NK-92 treated with Interleukin-12 subunit alpha and Interleukin-12 subunit beta, amount 100 ng/mL, for 24 hours (cell line): ENCODE results near the gene SNRPD3.
A peak's percentile ranks its signal among the peaks of the same experiment; 100 is the strongest.
"Not testable (repeated sequence)": the region's sequence is repeated elsewhere in the genome, so short reads cannot be mapped to it uniquely, and the experiment has no call there.

Experiments
- DNase-seq: peaks from one replicate; lab custom pipeline; 2025; lab: John Stamatoyannopoulos, UW

SNRPD3 gene

DNA sequence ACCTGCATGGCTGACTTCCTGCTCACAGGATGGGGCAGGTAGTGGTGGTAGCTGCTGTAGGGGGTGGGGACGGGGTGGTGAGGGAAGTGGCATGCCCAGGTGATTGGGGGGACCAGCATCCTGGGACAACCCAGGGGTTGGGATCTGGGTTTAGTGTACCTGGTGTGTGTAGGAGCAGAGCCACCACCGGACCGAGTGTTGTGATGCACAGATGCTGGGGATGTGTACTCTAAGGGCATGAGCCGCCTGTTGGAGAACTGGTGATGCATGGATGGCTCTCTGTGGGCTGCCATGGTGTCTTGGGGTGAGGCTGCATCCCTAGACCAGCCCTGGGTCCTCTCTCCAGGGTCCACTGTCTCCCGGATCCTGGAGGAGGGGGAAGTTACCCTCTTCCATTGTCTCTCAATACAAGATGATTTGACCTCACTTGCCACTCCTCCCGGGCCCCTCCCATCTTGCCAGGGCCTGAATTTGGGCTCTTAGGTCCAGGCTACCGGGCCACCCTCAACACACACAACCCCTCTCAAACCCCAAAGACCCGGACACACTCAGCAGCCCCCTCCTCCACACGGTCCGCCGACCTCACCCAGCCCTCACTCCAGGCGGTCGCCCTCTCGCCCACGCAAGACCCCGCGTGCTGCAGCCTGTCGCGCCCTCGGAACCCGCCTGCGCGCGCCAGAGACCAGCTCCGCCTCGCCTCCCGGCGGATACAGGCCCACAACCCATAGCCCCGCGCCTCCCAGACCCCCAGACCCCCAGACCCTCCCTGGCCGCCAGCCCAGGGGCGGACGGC is 36.5 kb downstream of the SNRPD3 start:
- no peak for DNase-seq

DNA sequence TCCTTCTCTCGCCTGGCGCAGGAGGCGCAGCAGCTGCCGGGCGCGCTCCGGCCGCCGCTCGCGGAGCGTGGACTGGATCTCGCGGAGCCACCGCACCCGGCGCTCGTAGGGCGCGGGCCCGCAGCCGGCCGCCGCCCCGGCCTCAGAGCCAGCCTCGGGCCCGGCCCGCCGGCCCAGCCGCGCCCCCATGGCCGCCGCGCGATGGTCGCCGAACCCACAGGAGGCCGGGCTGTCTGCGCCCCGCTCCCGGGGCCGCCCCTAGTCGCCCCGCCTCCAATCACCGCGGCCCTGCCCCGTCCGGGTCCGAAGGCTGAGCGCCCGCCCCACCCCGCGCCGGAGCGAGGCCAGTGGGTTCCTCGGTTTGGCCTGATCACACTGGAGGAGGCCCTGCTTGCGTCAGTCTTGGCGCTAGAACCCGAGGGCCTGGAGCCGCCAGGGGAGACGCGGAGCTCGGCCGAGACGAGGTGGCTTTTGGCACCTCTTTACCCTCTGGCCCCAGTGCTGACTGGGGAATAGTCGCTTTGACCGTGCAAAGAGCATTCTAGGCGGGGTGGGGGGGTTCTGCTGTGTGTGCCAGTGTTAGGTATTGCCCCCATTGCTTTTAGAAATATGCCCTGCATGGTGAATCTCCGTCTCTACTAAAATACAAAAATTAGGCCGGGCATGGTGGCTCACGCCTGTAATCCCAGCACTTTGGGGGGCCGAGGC is 37.2 kb downstream of the SNRPD3 start, which contains the start of gene LRRC75B:
LRRC75B (minus strand) TSS at position 223 of the 708 bp plus-strand sequence; CDS start at position 189, 34 bp downstream.
- no peak for DNase-seq

DNA sequence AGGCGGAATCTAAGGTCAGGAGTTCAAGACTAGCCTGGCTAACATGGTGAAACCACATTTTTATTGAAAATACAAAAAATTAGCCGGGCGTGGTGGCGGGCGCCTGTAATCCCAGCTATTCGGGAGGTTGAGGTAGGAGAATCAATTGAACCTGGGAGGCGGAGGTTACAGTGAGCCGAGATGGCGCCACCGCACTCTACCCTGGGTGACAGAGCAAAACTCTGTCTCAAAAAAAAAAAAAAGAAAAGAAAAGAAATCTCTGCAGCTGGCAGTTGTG is 37.7 kb downstream of the SNRPD3 start:
- DNase-seq = not testable (repeated sequence)

- no peak for DNase-seq
These were observed 38.2 kb downstream of the SNRPD3 start for GRCh38 chr22:24593836-24594568.

DNA sequence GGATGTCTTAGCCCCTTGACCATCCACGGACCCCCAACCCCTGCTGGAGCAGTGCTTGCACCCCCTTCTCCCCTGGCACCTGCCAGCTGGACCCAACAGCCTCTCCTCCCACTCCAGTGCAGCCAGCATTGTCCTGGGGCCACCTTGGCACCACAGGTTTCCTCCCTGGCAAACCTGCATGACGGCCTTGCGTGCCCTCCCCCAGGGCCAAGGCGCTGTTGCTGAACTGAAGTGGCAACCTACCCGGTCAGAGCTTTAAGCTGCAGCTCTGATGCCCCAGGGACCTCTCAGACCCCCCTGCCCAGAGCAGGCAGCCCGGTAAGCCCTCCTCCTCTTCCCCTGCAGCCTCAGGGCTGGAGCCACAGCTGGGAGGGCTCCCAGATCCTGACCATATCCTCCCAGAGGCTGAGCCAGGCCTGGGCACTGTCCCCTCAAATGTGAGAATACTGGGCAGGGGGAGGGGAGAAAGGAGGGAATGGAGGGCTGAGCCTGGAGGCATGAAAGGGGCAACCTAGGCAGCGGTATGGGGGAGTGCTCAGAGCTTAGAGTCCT is 38.8 kb downstream of the SNRPD3 start:
- no peak for DNase-seq

GRCh38 chr22:24595228-24595627 is 39.4 kb downstream of the SNRPD3 start:
- no peak for DNase-seq

- DNase-seq = no peak
These were observed 40.1 kb downstream of the SNRPD3 start for GRCh38 chr22:24595863-24596262.

GRCh38 chr22:24597076-24597475 is 41.3 kb downstream of the SNRPD3 start:
- DNase-seq = not testable (repeated sequence)

DNA sequence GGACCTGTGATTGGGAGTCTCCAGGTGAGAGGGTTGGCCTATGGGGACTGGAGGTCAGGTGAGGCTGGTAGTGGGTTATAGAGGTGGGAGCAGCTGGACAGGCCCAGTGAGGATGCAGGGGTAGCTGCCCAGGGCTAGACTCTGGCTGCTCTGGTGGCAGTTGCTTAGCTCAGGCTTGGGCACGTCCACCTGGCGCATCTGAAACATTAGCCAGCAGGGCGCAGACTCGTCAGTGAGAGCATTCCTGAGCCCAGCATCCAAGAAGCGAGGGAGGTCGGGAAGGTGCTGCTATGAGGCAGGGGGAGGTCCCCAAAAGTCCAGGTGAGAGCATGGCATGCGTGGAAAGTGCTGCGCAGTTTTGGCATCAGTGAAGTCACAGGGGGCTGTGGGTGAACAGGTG is 43.7 kb downstream of the SNRPD3 start:
- no peak for DNase-seq

GRCh38 chr22:24599958-24600715 is 44.3 kb downstream of the SNRPD3 start:
- DNase-seq = not testable (repeated sequence)

DNA sequence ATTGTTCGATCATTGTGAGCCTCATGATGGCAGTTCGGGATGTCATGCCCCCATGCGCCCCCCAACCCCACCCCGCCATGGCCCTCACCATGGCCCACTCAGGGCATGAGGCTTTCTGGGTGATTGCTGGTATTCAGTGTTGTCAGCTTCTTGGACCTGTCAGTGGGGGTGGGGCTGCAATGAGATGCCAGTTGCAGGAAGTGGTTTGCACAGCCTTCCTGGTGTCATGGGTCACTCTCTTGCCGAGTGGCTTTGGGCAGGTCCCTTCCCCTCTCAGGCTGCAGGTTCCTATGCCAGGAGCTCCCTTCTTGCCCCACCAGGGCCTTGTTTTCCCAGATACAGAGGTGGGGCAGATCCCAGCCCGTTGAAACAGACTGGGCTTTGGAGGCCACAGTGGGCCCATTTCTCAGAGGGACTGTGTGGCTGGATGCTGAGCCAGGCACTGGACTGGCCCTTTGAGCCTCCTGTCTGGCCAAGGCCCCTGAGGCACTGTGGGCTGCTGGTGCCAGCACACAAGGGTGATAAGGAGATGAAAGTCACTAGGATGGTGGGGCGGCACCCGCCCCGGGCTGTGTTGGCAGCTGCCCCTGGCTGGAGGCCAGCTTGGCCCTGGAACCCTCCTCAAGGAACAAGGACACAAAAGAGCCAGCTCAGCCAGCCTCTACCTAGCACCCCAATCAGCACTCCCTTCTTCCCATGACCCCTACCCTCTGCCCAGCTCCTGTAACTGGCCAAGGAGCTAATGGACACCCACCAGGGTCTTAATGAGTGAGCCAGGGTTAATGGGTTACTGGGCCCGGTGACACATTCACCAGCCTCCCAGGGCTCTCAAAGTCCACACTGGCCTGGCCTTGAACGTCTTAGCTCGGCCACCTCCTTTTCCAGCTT is 45.7 kb downstream of the SNRPD3 start:
- peak; percentile 32 for DNase-seq

DNA sequence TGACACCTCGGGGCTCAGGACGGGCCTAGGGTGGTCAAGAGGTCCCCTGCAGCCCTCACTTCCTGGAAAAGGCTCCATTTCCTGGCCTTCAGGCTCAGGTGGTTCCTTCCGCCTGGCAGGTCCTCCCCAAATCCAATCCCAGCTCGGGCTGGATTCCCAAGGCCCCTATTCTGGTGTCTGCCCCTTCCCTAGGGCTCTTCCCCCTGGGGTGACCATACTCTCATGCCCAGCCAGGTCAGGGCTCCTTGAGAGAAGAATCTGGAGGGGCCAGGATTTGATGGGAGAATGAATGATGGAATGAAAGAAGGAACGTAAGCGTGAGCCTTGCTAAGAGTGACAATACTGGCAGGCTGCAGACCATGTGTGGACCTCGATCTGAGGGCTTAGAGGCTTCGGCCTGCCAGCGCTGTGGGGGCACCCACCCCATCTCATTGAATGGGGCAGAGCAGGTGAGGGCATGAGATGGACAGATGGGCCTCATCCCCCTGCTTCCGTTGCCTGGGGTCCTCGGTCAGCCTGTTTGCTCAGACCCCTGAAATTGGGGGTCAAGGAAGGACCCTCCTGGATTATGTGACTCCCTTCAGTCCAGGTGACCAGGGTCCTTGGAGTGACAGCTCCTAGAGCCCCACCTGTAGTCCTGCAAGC is 46.4 kb downstream of the SNRPD3 start:
- not testable (repeated sequence) for DNase-seq

- not testable (repeated sequence) for DNase-seq
These were observed 47.3 kb downstream of the SNRPD3 start, which contains the start of gene GGT1 for GRCh38 chr22:24602847-24603769. Gene GGT1, plus strand, starts transcription at chr22:24603193. Its CDS starts 7,889 bp downstream, at chr22:24611082.

- not testable (repeated sequence) for DNase-seq
These were observed 48.2 kb downstream of the SNRPD3 start for GRCh38 chr22:24603770-24604629.

DNA sequence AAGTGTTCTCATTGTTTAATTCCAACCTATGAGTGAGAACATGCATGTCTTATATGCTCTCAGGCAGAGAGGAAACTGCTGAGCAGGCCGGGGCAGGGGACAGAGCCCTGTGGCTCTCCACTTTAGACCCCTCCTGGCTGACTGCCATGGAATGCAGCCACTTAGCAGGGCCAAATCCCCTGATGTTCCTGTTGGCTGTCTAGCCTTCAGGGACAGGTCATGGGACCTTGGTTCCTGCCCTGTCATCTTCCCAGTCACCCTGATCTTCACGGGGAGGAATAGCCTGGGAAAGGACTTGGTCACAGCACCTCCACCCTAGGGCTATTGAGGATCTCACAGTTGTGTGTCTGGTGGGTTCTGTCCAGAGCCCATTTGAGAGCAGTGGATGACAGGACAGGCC is 50.5 kb downstream of the SNRPD3 start:
- DNase-seq = not testable (repeated sequence)

- DNase-seq = not testable (repeated sequence)
These were observed 51.7 kb downstream of the SNRPD3 start for GRCh38 chr22:24607429-24607983.

GRCh38 chr22:24608327-24608726 is 52.5 kb downstream of the SNRPD3 start:
- DNase-seq = not testable (repeated sequence)

DNA sequence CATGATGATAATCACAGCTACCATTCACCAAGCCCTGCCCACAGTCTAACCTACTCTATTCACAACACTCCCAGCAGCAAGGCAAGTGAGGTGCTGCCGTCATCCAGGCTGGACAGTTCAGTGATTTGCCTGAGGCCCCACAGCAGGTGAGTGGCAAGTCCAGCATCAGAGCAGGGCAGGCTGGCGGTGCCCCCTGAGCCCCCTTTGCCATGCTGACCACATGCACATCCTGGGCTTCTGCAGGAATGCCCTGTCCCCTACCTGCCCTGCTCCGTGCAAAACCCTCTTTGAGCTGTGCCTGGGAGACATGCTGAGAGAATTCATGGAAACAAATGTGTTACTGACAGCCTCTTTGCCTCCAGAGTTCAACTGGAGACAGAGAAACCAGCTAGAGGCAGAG is 54.1 kb downstream of the SNRPD3 start:
- DNase-seq = not testable (repeated sequence)
